Esophagus muscularis mucosa (tissue), 2 donors: ENCODE measurements around the gene KIF26B.

ENCODE experiments used
- EP300 ChIP-seq: sonication (generic); formaldehyde crosslinking; IDR thresholded peaks from one replicate; pipeline ENCODE4 v1.6.1; 2017; ENCODE audit warnings: antibody characterized with exemption
- POLR2A ChIP-seq: fragments of 450-650 bp; IDR thresholded peaks from one replicate; pipeline ENCODE4 v1.6.1; 2017; ENCODE audit warnings: antibody characterized with exemption, moderate library complexity, mild to moderate bottlenecking, low read depth

GRCh38 chr1:245211035-245211749 lies 56.4 kb downstream of the KIF26B start:
- no peak for TF ChIP-seq POLR2A
- TF ChIP-seq EP300 = no peak
